BLaER1 treated with 17β-estradiol and CSF1 and Interleukin-3, amounts not matched to agents 10 nM and 100 nM (cell line): Measurements from ENCODE around the gene PPP1R9A.

Experiments
- H3K27ac ChIP-seq, 11 experiments: shearing (Covaris generic); formaldehyde crosslinking; 2 replicates each; pipeline ENCODE4 v1.8.1; 2022
- H3K27me3 ChIP-seq, 11 experiments: shearing (Covaris generic); formaldehyde crosslinking; 2 replicates each; pipeline ENCODE4 v1.8.1; 2022
- H3K36me3 ChIP-seq, 11 experiments: shearing (Covaris generic); formaldehyde crosslinking; 2 replicates each; pipeline ENCODE4 v1.8.1; 2022
- H3K4me1 ChIP-seq, 10 experiments: shearing (Covaris generic); formaldehyde crosslinking; 2 replicates each; pipeline ENCODE4 v1.8.1; 2022
- H3K4me2 ChIP-seq, 11 experiments: shearing (Covaris generic); formaldehyde crosslinking; 2 replicates each; pipeline ENCODE4 v1.8.1; 2022
- H3K4me3 ChIP-seq, 10 experiments: shearing (Covaris generic); formaldehyde crosslinking; 2 replicates each; pipeline ENCODE4 v1.8.1; 2022
- H3K9ac ChIP-seq, 11 experiments: shearing (Covaris generic); formaldehyde crosslinking; 2 replicates each; pipeline ENCODE4 v1.8.1; 2022
- H3K9me3 ChIP-seq, 11 experiments: shearing (Covaris generic); formaldehyde crosslinking; replicated peaks in 1 of 11; 2 replicates each; pipeline ENCODE4 v1.8.1; 2022
- H4K20me1 ChIP-seq, 11 experiments: shearing (Covaris generic); formaldehyde crosslinking; 2 replicates each; pipeline ENCODE4 v1.8.1; 2022
- Cebpa-rat ChIP-seq, 11 experiments: shearing (Covaris generic); IDR thresholded peaks; 2 replicates each; pipeline ENCODE4 v1.8.1; 2022

The PPP1R9A gene

GRCh38 chr7:94969434-94970084 lies 62.2 kb downstream of the PPP1R9A start:
- TF ChIP-seq Cebpa-rat (IDR thresholded peaks at IDR 0.05): no peak
- Histone ChIP-seq H3K27ac (no peak overlapping the region), H3K4me1 (peaks cover 0 to 21% (median 2%) of the 10 kb centered on the region in 10 experiments; a peak in 8 of 20 replicates), H3K36me3 (no peaks in the 10 kb centered on the region), H3K4me3 (no peak overlapping the region), H3K27me3 (no peaks in the 10 kb centered on the region), H3K4me2 (no peak overlapping the region), H3K9me3 (peaks cover 0 to 13% (median 6%) of the 10 kb centered on the region in 11 experiments; a peak in 10 of 22 replicates), H4K20me1 (no peaks in the 10 kb centered on the region), H3K9ac (no peak overlapping the region)

GRCh38 chr7:94970085-94970576 lies 62.7 kb downstream of the PPP1R9A start:
- no peak overlapping the region for H3K4me2 ChIP-seq
- H3K27me3 ChIP-seq: no peaks in the 10 kb centered on the region
- H3K9me3 ChIP-seq: peaks cover 0 to 7% (median 4%) of the 10 kb centered on the region in 11 experiments; a peak in 10 of 22 replicates
- no peaks in the 10 kb centered on the region for H4K20me1 ChIP-seq
- H3K9ac ChIP-seq: no peak overlapping the region
- TF ChIP-seq Cebpa-rat (IDR thresholded peaks at IDR 0.05): no peak
- no peak overlapping the region for H3K27ac ChIP-seq
- peaks cover 0 to 27% (median 2%) of the 10 kb centered on the region in 10 experiments; a peak in 8 of 20 replicates for H3K4me1 ChIP-seq
- no peaks in the 10 kb centered on the region for H3K36me3 ChIP-seq
- no peak overlapping the region for H3K4me3 ChIP-seq

GRCh38 chr7:94971051-94971867 lies 63.9 kb downstream of the PPP1R9A start:
- H3K4me3 ChIP-seq: no peak overlapping the region
- peaks cover 0 to 27% (median 2%) of the 10 kb centered on the region in 10 experiments; a peak in 8 of 20 replicates for H3K4me1 ChIP-seq
- no peak for TF ChIP-seq Cebpa-rat (IDR thresholded peaks at IDR 0.05)
- no peaks in the 10 kb centered on the region for H3K27me3 ChIP-seq
- no peak overlapping the region for H3K9ac ChIP-seq
- no peaks in the 10 kb centered on the region for H4K20me1 ChIP-seq
- H3K27ac ChIP-seq: no peak overlapping the region
- no peak overlapping the region for H3K4me2 ChIP-seq
- H3K9me3 ChIP-seq: no peaks in the 10 kb centered on the region; a peak in 2 of 22 replicates
- no peaks in the 10 kb centered on the region for H3K36me3 ChIP-seq

- Histone ChIP-seq H3K27me3 (no peaks in the 10 kb centered on the region), H3K4me2 (peak overlapping the region in 5 of 11 experiments; percentile 8 to 46 (median 22); a peak in 4 of 22 replicates), H3K4me3 (no peak overlapping the region), H3K4me1 (peaks cover 0 to 27% (median 2%) of the 10 kb centered on the region in 10 experiments; a peak in 8 of 20 replicates), H3K9ac (no peak overlapping the region), H3K27ac (no peak overlapping the region), H4K20me1 (no peaks in the 10 kb centered on the region), H3K36me3 (no peaks in the 10 kb centered on the region), H3K9me3 (no peaks in the 10 kb centered on the region; a peak in 2 of 22 replicates)
- TF ChIP-seq Cebpa-rat (IDR thresholded peaks at IDR 0.05): no peak
Measured at GRCh38 chr7:94972296-94972695, 64.9 kb downstream of the PPP1R9A start.

GRCh38 chr7:94973844-94974243 lies 66.5 kb downstream of the PPP1R9A start:
- Histone ChIP-seq H3K4me1 (peaks cover 0 to 27% (median 2%) of the 10 kb centered on the region in 10 experiments; a peak in 8 of 20 replicates), H3K27me3 (no peaks in the 10 kb centered on the region), H4K20me1 (no peaks in the 10 kb centered on the region), H3K9me3 (no peaks in the 10 kb centered on the region; a peak in 2 of 22 replicates), H3K4me2 (peak overlapping the region in 2 of 11 experiments; percentile 15 to 30; a peak in 2 of 22 replicates), H3K27ac (no peak overlapping the region), H3K9ac (no peak overlapping the region), H3K4me3 (no peak overlapping the region), H3K36me3 (no peaks in the 10 kb centered on the region)
- TF ChIP-seq Cebpa-rat (IDR thresholded peaks at IDR 0.05): no peak

- H3K27ac ChIP-seq: no peak overlapping the region
- no peaks in the 10 kb centered on the region for H3K27me3 ChIP-seq
- H4K20me1 ChIP-seq: no peaks in the 10 kb centered on the region
- H3K9me3 ChIP-seq: no peaks in the 10 kb centered on the region; a peak in 2 of 22 replicates
- no peak overlapping the region for H3K4me3 ChIP-seq
- no peaks in the 10 kb centered on the region for H3K36me3 ChIP-seq
- no peak overlapping the region for H3K9ac ChIP-seq
- H3K4me2 ChIP-seq: no peak overlapping the region; a peak in 1 of 22 replicates
- TF ChIP-seq Cebpa-rat (IDR thresholded peaks at IDR 0.05): no peak
- peaks cover 0 to 27% (median 2%) of the 10 kb centered on the region in 10 experiments; a peak in 8 of 20 replicates for H3K4me1 ChIP-seq
Measured at GRCh38 chr7:94974423-94974822, 67.0 kb downstream of the PPP1R9A start.

- H3K27me3 ChIP-seq: no peaks in the 10 kb centered on the region
- no peak for TF ChIP-seq Cebpa-rat (IDR thresholded peaks at IDR 0.05)
- H3K9ac ChIP-seq: no peak overlapping the region
- H3K36me3 ChIP-seq: no peaks in the 10 kb centered on the region
- no peaks in the 10 kb centered on the region for H4K20me1 ChIP-seq
- no peaks in the 10 kb centered on the region for H3K9me3 ChIP-seq
- H3K4me1 ChIP-seq: peaks cover 0 to 27% (median 2%) of the 10 kb centered on the region in 10 experiments; a peak in 8 of 20 replicates
- no peak overlapping the region for H3K4me3 ChIP-seq
- H3K27ac ChIP-seq: no peak overlapping the region
- H3K4me2 ChIP-seq: no peak overlapping the region
Measured at GRCh38 chr7:94975336-94975735, 67.9 kb downstream of the PPP1R9A start.

GRCh38 chr7:94980418-94981142 lies 73.2 kb downstream of the PPP1R9A start:
- Histone ChIP-seq H3K4me2 (no peak overlapping the region), H3K9me3 (no peaks in the 10 kb centered on the region), H3K9ac (no peak overlapping the region), H4K20me1 (no peaks in the 10 kb centered on the region), H3K4me3 (no peak overlapping the region), H3K27me3 (no peaks in the 10 kb centered on the region), H3K27ac (no peak overlapping the region), H3K36me3 (no peaks in the 10 kb centered on the region), H3K4me1 (no peaks in the 10 kb centered on the region)
- TF ChIP-seq Cebpa-rat (IDR thresholded peaks at IDR 0.05): 0 out of 22 replicates have a peak, but pooled peaks of 1 of the 11 experiments have one; percentile 8

GRCh38 chr7:94995921-94996320 lies 88.5 kb downstream of the PPP1R9A start:
- H3K4me2 ChIP-seq: no peak overlapping the region
- no peaks in the 10 kb centered on the region for H3K36me3 ChIP-seq
- H3K27me3 ChIP-seq: no peaks in the 10 kb centered on the region
- no peak overlapping the region for H3K4me3 ChIP-seq
- TF ChIP-seq Cebpa-rat (IDR thresholded peaks at IDR 0.05): no peak
- H3K9me3 ChIP-seq: no peaks in the 10 kb centered on the region
- H3K4me1 ChIP-seq: no peaks in the 10 kb centered on the region
- H4K20me1 ChIP-seq: no peaks in the 10 kb centered on the region
- H3K27ac ChIP-seq: no peak overlapping the region
- H3K9ac ChIP-seq: no peak overlapping the region
